GM19099 (cell line): ENCODE results near the gene PAQR5.

Experiments
- POLR2A ChIP-seq: IDR thresholded peaks from 3 replicates; pipeline ENCODE4 v1.6.1; 2011; ENCODE audit warnings: low read depth; ENCODE audit not compliant: insufficient read length; ENCODE audit errors: extremely low read depth

PAQR5 gene

DNA sequence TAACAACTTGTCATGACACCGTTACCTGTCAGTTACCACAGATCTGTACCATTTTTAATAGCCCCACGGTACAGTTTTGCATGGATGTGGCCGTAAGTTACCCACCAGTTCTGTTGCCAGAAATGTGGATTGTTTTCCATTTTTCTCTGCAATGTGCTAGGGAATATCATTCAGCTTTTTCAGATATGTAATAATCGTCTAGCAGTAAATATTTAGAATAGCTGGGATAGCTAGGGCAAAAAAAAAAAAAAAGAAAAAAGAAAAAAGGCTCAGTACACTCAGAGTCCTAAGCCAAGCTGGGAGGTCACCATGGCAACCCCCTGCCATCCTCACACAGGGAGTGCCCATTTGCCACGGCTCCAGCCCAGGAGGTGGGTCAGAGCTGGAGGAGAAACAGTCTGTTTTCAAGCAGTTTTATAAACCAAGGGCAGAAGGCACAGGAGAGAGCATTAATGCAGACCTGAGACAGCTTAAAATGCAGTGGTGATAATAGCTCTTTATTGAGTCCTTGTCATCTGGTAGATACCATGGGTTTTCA is 25.2 kb downstream of the PAQR5 start:
- TF ChIP-seq POLR2A, result no peak

DNA sequence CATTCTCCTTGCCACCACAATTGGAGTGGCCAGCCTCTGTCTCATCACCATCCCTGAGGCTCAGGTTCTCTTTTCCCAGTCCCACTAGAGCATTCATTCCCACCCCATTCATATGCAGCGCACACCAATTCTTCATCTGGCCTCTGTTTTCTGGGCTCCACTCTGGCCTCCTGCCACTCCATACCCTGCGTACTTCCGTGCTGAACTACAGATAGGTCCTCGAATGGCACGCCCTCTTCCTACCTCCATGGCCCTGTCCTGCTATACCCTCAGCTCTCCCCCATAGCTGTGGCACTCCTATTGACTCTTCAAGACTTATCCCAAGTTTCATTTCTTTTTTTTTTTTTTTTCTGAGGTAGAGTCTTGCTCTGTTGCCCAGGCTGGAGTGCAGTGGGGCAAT is 25.9 kb downstream of the PAQR5 start:
- no peak for TF ChIP-seq POLR2A

DNA sequence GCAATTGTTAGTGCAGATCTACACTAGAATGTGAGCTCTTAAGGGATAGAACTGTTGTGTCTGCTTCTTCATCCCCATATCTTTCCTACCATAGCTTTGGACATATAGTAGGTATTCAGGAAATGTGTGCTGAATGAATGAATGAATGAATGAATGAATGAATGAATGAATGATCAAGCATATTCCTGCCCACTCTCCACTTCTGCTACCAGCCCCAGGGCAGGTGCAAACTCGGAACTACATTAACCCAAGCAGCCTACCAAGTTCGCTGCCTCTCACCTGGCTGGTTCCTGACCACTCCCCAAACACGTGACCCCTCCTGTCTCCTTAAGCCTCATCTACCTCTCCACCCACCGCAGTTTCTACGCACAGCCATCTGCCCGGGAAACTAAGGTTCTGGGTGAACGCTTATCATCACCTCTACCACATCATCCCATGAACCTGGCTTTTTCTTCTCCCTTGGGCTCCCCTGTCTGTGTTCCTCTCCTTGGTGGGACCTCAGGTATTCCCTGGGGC is 26.8 kb downstream of the PAQR5 start:
- no peak for TF ChIP-seq POLR2A

DNA sequence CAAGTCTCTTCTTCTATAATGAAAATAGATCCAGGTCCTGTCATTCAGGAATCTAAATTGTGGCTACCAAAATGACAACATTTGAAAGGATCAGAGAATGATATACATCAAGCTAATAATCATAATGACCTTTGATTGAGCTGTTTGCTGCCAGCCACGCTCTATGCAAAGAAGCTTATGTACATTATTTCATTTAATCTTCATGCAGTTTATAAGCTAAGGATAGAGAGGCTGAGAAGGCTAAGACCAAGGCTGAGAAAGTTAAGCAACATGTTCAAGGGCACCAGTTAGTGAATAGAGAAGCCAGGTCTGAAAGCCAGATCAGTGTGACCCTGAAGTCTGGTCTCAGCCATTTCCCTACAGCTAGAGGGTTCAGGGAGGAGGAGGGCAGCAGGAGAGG is 29.4 kb downstream of the PAQR5 start:
- no peak for TF ChIP-seq POLR2A

DNA sequence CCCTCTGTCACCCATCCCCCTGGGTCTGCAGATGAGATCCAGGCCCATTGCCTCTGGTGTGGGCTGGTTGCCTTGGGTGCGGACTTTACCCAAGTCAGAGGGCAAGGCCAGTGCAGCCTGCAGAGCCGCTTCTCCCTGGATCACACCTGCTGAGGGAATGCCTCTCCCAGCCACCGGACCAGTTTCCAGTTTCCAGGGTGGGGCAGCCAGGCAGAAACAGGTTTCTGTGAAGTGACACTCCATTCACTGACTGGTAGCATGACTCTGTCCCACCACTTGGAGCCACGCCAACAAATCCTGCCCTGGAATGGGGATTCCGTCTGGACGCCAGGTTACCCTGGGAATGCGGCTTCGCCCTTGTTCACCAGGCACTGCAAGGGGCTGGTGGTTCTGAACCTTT is 30.0 kb downstream of the PAQR5 start:
- TF ChIP-seq POLR2A, result no peak

DNA sequence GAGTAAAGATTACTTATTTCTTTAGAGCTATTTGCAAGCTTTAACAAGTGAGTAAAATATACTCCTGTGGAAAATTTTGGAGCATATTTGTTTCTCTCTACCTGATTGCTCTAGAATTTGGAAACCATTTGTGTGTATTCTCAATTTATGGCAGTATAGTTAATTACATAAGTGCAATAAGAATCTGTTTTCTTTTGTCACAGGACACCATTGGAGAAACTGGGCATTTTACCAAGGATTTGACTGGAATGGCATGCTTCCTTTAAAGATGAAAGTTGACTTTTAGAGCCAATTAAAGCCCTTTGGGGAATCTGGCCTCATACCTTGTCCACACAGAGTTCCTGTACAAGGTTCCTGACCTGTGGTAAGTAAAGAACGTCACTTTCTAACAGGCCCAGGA is 38.4 kb downstream of the PAQR5 start:
- TF ChIP-seq POLR2A, result no peak

DNA sequence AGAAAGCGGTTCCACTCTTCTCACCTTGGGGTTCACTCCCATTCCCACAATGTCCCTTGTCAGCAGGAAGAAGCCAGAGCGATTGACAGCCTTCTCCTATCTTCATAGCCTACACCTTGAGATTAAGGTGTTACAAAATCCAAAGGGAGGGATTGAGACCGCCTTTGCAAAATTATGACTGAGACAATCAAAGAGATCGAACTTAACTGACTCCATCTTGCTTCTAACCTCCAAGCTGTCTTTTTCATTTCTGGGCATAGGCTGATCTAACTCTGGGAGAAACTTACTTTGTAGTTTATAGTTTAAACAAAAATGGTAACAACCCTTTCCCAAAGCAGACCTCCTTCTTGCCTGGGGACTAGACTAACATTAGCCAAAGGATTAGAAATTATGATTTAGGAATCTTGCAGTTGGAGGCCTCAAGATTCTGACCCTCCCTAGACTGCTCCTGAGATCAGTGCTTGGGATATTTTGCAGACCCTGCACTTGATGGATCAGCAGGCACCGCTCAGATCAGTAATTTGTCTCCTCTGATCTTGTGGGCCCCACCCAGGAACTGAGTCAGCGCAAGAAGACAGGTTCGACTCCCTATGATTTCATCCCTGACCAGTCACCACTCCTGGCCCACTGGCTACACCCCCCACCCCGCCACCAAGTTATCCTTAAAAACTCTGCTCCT is 40.0 kb downstream of the PAQR5 start:
- TF ChIP-seq POLR2A, result no peak

DNA sequence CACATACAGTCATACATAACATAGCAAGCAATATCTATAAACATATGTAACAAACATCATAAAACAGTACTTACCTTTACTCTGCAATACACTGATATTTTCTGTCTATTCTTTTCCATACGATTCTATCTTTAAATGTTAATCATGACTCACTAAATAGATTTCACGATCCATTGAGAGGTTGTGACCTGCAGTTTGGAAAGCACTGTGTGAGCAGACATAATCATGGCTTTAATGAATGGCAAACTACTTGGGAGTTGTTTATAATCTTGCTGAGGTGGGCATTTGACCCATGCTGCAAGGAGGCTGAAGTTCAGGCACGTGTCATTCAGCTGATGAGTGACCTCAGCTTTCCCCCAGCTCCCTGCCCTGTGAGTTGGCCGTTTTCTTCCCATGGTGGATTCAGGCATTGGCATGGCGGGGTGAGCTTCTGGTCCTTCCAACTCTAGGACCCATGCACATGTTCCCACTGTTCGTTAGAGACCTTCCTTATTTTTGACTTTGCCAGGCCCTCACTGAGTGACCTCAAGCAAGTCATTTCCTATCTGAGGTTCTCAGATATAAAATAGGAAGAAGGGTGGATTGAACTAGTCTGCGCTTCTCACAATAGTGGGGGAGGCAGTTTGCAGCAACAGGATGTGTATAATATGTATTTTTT is 41.7 kb downstream of the PAQR5 start:
- no peak for TF ChIP-seq POLR2A

DNA sequence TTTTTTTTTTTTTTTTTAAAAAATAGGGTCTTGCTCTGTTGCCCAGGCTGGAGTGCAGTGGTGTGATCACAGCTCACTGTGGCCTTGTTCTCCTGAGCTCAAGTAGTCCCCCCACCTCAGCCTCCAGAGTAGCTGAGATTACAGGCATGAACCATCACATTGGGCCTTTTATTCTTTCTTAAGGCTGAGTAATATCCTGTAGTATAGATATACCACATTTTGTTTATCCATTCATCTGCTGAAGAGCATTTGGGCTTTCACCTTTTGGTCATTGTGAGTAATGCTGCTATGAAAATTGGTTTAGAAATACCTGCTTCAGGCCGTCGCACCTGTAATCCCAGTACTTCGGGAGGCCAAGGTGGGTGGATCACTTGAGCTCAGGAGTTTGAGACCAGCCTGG is 42.6 kb downstream of the PAQR5 start:
- no peak for TF ChIP-seq POLR2A

DNA sequence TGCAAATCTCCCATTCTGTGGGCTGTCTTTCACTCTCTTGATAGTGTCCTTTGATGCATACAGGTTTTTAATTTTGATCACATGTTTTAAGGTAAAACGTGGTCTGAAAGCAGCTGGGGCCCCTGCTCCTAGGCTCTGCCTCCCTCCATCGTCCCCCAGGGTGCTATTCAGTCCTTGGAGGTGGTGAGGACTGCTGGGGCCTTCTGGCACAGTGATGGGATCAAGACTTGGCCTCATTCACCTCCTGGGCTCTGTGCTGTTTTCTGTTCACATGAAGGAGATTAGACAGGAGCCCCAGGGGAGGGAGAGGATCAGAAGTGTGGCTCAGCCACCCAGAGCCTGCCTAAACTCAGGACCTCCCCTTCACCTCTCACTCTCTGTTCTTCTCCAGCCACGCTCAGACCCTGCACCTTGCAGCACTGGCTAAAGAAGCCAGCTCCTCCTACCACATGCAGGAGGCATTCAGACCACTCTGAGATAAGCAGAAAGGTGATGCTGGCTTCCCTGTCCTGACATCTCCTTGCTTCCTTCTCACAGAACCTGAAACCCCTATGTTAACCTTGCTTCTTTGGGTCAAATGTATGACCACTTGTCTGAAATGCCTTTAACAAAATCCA is 43.9 kb downstream of the PAQR5 start:
- no peak for TF ChIP-seq POLR2A

DNA sequence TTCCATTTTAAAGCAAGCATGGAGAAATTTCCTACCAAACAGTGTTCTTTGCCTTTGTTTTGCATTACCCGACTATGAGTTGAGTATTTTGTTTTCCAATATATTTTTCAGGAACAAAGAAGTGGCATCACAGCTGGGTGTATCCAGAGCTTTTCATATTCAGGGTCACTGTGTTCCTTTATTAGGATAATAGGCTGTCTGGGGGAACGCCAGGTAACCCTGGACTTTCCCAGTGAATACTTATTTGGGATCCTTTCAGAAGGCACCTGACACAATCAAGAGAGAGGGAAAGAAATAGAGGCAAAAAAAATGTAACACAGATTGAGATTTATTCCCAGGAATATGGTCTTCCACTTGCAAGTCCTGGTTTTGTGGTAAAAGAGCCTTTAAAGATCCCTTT is 44.4 kb downstream of the PAQR5 start:
- TF ChIP-seq POLR2A, result no peak

DNA sequence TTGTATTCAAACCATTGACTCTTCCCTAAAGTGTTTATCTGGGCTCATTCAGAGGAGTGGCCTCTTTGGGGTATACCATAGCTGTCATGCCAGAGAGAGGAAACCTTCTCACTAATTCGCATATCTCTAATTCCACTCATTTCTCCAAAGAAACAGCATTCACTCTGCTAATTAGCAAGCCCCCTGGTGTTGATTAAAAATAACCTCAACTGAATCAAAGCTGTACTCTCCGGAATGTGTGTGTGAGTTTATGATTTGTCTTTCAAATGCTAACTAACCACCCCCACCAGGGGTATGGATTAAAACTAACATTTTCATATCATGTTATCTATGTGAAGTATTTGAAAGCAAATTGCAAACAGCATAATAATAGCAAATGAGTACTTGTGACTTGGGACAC is 45.5 kb downstream of the PAQR5 start:
- no peak for TF ChIP-seq POLR2A

DNA sequence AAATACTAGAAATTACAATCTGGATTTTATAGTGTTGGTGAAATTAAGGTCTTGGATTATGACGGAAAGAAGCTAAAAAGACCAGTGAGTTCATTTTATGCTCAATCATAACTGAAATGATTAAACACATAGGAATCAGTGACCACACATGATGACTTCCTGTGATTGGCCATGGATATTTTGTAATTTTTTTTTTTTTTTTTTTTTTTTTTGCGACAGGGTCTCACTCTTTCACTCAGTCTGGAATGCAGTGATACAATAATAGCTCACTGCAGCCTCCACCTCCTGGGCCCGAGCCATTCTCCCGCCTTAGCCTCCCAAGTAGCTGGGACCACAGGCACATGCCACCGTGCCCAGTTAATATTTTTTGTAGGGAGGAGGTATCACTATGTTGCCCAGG is 47.4 kb downstream of the PAQR5 start:
- no peak for TF ChIP-seq POLR2A

DNA sequence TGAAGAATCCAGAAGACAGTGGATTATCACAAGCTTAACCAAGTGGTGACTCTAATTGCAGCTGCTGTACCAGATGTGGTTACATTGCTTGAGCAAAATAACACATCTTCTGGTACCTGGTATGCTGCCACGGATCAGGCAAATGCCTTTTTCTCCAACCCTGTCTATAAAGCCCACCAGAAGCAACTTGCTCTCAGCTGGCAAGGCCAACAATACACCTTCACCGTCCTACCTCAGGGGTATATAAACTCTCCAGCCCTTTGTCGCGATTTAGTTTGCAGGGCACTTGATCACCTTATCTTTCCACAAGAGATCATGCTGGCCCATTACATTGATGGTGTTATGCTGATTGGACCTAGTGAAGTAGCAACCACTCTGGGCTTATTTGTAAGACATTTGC is 52.6 kb downstream of the PAQR5 start:
- no peak for TF ChIP-seq POLR2A

DNA sequence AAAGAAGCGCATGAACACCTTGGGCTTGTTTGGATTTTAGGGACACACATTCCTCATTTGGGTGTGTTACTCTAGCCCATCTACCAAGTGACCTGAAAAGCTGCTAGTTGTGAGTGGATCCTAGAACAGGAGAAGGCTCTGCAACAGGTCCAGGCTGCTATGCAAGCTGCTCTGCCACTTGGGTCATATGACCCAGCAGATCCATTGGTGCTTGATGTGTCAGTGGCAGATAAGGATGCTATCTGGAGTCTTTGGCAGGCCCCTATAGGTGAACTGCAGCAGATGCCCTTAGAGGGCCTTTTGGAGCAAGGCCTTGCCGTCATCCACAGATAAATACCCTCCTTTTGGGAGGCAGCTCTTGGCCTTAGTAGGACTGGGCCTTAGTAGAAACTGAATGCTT is 53.2 kb downstream of the PAQR5 start:
- TF ChIP-seq POLR2A, result no peak

DNA sequence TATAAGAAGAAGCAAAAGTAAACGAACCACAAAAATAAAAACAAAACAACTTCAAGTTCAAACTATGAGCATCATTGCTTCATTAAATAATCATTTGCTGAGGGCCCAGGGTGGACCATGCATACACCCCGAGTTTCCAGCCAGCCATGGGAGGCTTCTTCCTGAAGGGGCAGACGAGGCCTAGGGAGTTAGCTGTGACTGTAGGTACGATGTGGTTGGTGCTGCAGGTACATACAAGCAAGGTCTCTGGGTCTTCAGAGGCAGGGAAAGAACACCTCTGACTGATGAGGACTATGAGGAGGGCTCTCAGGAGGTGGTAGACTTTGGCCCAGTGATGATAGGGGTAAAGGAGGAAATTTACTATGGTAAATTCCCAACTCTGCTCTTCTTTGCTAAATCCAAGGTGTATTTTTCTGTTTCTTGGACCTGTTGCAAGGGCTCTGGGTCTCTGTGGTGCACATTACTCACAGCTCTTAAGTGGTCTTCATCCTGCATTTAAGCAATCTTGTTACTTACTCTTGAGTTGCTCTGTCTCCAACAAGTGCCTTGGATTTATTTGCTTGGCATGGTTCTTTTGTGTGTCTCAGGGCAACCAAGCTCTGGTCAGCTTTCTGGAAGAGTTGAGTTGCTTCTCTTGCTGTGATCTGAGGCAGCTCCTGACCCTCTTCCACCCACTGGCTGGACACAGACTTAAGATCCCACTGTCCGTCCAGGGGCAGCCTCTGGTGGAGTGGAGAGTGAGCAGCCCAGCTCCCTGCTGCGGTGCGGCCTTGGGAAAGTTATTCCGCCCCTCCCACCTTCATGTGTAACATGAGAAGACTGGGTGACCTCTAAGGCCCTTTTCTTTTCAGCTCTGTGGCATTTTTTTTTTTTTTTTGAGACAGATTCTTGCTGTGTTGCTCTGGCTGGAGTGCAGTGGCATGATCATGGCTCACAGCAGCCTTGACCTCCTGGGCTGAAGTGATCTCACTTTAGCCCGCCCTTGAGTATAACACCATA is 59.4 kb downstream of the PAQR5 start:
- TF ChIP-seq POLR2A, result no peak

DNA sequence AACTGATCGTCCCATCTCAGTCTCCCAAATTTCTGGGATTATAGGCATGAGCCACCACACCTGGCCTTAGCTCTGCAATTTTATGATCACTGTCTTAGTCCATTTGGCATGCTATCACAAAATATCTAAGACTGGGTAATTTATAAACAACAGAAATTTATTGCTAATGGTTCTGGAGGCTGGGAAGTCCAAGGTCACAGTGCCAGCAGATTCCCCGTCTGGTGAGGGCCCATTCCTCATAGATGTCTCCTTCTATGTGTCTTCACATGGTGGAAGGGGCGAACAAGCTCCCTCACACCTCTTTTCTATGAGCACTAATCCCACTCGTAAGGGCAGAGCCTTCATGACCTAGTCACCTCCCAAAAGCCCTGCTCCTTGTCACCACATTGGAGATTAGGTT is 60.1 kb downstream of the PAQR5 start:
- no peak for TF ChIP-seq POLR2A
